G401 (cell line): ENCODE measurements around the gene SH3PXD2A. TPM values are rescaled to one million over a fixed set of nuclear protein-coding genes. Genes with fewer than 3 reads are reported as not detected.
"Not testable (repeated sequence)": the region's sequence is repeated elsewhere in the genome, so short reads cannot be mapped to it uniquely, and the experiment has no call there.

Experiments used
- DNase-seq: peaks from one replicate; pipeline ENCODE4 v3.0.0-alpha.2; 2015; ENCODE audit warnings: low spot score
- in situ Hi-C: cut with HindIII; loops from 2 replicates; pipeline ENCODE4 v1.10.0; 2016; ENCODE audit warnings: low sequenced_read_pairs, mixed read lengths
- total RNA-seq: library from RNA; depleted of rRNA; stranded (reverse); fragments of >200 nt; shearing (Covaris generic); gene quantifications from 2 replicates; pipeline ENCODE4 v1.2.3, GENCODE V29; 2014

SH3PXD2A gene
- total RNA-seq, 1 experiment from 2014 or later = 19.1 TPM

DNA sequence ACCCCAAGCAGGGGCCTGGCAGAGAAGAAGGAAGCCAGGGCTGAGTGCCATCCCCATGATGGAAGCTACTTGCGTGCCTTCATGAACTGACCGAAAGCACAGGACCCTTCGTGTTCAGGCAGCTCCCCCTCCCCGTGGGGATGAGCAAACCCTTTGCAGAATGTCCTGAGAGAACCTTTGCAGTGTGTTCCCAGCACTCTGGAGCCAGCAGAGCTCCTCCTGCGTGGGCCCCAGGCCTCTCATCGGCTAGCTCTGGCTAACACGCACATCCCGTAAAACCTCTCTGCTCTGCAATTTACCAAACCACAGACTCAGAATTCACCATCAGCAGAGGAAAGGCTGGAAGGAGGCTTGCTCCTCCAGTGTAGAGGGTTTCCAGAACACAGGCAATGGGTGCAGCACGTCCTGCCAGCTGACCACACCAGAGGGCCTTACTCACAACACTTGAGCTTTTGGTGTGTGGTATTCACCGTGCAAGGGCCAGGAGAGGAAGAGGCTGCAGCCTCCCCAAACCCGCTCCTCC, 3.1 kb downstream of the SH3PXD2A start:
- no peak for DNase-seq
- in situ Hi-C loops = no loop called here

DNA sequence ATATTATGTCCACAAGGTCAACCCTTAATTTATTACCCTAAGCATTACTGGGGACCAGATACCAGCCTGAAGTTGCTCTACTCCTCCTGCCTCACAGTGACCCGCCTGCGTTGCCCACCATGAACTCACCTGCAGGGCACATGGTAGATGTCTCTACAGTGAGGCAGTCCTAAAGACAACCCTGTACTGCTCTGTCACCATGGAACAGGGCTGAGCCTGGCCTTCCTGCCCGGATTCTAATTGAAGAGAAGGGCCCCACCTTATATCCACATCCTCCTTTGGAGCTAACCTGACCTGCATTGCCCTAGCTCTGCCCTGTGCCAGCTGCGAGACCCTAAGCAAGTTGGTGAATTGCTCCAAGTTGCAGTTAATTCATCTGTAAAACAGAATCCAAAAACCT, 4.1 kb downstream of the SH3PXD2A start:
- DNase-seq = no peak
- in situ Hi-C loops = no loop called here

DNA sequence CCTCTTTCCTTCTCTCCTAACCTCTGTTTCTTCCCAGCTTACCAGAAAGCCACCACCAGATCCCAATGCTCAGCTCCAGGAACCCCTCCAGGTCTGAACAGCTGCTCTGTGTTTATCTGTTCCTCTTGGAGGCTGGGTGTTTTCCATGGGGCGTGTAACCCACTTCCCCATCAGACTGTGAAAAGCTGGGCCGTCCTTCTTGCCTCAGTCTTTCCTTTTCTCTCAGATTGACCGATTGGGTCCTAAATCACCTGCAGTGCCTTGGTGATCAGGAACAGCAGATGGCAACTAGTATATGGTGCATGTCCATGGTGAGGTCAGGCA, 4.8 kb downstream of the SH3PXD2A start:
- no peak for DNase-seq
- in situ Hi-C loops = no loop called here

DNA sequence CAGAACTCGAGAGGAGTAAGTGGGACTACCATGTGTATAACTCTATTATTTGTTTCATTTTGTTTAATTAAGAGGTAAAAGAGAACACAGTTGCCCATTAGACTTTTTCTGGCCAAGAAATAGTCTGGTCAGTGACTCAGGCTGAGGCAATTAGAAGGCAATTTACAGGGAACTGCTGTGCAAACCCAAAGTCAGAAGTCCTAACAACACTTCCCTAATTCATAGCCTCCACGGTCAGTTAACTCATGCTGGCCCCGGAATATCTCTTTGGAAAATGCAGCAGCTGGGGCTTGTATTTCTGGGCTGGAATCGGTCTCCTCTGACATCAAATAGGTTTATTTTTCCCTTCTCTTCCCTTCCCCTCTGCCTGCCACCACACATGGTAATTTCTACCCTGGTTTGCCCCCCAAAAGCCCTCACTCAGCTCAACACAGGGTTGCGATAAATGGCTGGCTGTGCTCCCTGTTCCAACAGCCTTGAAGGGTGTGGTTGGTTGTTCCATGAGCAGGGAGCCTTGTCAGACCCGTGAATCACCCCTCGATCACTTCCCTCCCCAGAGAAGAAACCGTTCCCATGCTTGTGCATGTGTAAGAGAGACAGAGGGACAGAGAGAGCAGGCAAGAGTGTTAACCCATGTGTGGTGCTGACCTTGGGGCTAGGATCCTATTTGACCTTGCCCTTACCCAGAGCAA, 5.3 kb downstream of the SH3PXD2A start:
- in situ Hi-C loops = no loop called here

DNA sequence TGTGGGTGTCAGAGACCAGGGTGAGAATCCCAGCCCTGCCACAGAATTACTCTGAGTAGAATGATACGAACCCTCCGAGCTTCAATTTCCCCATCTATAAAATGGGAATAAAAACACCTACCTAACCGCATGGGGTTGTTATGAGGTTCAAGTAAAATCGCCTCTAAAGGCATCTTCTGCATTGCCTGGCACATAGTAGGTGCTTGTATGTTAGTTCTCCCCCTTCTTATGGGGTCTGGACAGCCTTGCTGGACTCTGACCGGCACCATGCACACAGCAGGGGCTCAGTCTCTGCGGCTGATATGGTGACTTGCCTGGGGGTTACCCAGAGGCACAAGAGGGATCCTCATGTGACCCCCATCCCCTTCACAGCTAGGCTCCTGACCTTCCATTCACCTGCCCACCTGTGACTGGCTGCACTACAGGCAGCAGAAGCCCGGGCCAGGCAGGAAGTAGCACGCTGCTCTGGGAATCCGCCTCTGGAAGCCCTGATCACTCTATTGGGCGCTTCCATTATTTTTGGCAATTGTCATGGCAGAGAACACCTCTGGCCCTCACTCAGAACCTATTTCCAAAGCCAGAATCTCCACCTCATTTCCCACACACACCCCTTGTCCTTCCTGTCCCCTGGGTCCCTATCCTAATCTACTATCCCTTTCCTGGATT, 6.0 kb downstream of the SH3PXD2A start:
- DNase-seq = no peak
- in situ Hi-C loops = no loop called here

More for the DNA sequence above, 5.3 kb downstream of the SH3PXD2A start:
- no peak for DNase-seq

DNA sequence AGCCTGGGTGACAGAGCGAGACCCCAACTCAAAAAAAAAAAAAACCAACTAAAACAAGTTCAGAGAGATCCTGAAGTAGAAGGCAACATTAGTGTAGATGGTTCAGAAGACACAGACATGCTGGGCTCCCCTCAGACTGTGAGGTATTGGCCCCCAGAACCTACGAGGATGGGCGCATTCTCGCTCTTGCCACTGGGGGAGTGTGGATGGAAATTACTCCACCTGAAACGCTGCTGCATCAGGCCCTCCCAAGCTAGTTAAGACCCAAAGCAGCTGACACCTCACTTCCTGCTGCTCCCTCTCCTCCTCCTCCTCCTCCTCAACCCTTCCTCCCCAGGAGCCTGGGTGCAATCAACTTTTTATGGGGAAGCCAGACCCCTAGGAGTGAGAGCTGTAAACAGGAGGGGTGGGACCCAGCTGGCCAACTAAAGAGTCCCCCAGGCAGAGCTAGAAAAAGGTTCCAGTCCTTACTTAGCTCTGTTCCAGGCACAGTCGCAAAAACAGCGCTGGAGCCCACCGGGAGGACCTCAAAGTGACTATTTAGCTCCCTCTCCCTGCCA, 7.4 kb downstream of the SH3PXD2A start:
- no peak for DNase-seq
- in situ Hi-C loops = no loop called here

DNA sequence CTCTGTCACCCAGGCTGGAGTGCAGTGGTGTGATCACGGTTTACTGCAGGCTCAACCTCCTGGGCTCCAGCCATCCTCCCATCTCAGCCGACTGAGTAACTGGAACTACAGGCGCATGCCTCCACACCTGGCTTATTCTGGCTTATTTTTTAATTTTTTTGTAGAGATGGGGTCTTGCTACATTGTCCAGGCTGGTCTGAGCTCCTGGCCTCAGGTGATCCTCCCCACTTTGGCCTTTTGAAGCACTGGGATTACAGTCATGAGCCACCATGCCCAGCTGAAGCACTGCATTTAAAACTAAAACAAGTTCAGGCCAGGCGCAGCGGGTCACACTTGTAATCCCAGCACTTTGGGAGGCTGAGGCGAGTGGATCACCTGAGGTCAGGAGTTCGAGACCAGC, 8.0 kb downstream of the SH3PXD2A start:
- in situ Hi-C loops = no loop called here

GRCh38 chr10:103845972-103846371, 9.4 kb downstream of the SH3PXD2A start:
- in situ Hi-C loops = no loop called here
- no peak for DNase-seq

More for the DNA sequence above, 8.0 kb downstream of the SH3PXD2A start:
- DNase-seq = no peak

- DNase-seq, in situ Hi-C loops: not testable (repeated sequence)
Measured at GRCh38 chr10:103845346-103845745, 10.0 kb downstream of the SH3PXD2A start.

GRCh38 chr10:103843854-103844570, 11.4 kb downstream of the SH3PXD2A start:
- DNase-seq = peak; percentile 80
- in situ Hi-C loops = no loop called here

GRCh38 chr10:103843045-103843444, 12.3 kb downstream of the SH3PXD2A start:
- in situ Hi-C loops = no loop called here
- DNase-seq = no peak

GRCh38 chr10:103842605-103843004, 12.8 kb downstream of the SH3PXD2A start:
- DNase-seq = no peak
- in situ Hi-C loops = no loop called here

GRCh38 chr10:103841519-103841918, 13.9 kb downstream of the SH3PXD2A start:
- in situ Hi-C loops = no loop called here
- DNase-seq = no peak

DNA sequence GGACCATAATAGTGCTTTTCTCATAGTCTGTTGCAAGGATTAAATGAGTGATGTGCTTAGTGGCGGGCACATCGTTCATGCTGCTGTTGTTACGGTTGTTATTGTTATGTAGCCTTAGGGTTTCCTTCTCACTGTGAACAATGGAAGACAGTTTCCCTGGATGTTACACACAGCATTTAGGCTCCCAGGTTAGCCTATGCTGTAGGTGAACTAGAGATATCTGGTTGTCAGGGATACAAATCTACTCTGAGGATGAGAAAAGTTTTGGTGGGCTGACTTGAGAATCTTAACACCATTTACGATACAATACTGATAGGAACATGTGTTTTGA, 14.7 kb downstream of the SH3PXD2A start:
- no peak for DNase-seq
- in situ Hi-C loops = no loop called here

- no peak for DNase-seq
- in situ Hi-C loops = no loop called here
Measured at GRCh38 chr10:103839872-103840739, 15.3 kb downstream of the SH3PXD2A start.

DNA sequence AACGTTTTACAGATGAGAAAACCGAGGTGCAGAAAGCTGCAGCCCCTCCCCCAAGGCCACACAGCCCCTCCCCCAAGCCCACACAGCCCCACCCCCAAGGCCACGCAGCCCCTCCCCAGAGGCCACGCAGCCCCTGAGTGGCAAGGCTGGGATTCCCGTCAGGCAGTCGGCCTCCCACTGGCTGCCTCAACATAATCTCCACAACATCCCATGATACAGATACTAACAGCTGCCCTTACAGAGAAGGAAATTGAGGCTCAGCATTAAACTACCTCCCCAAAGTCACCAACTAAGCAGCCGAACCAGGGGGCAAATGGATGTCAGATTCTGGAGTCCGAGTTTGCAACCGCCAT, 15.9 kb downstream of the SH3PXD2A start:
- in situ Hi-C loops = no loop called here

DNA sequence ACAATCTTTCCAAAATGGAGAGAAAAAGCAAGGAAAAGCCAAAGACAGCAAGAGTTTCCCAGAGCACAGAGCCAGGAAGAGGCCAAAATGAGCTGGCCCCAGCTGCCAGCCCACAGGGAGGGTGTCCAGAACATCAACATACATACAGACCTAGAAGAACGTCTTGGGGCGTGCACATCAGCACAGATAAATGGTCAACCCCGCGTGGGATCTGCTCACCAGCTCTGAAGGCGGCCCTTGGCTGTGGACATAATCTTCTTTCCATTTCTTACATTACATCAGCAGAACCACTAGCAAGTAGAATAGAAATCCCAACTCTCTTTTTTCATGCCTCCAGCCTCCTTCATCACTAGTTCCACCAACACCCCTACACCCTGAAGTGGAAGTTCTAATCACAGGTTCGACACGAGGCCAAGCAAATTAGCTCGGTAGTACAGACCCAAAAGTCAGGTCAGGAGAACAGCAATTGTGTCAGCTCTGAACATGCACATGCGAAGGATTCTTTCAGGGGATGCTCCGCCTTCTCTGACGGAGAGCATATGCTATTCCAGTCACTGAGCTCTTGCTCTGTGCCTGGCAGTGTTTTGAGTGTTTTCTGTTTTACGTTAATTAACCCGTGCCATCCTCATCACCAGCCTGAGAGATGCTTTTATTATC, 16.4 kb downstream of the SH3PXD2A start:
- in situ Hi-C loops = no loop called here
- no peak for DNase-seq

More for the DNA sequence above, 15.9 kb downstream of the SH3PXD2A start:
- DNase-seq = no peak

DNA sequence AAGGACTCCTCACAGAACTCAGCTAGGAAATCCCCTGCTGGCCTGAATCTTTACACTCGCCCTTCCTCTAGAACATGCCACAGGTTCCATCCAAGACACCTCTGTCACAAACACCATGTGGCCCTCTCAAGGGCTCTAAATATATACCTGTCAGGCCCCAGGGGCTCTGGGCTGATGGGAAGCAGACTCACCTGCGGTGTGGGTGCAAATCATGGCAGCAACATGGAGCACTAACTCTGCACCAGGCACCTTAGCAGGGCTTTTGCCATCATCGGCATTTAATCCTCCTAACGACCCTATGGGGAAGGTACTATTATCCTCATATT, 17.3 kb downstream of the SH3PXD2A start:
- in situ Hi-C loops = no loop called here
- no peak for DNase-seq
